ENCODE results near the gene PITX2.
A peak's percentile ranks its signal among the peaks of the same experiment; 100 is the strongest.

- no peak for TF ChIP-seq EZH2phosphoT487 (IDR thresholded peaks at IDR 0.05; ENCODE audit: borderline replicate concordance)
- TF ChIP-seq CTCF (IDR thresholded peaks at IDR 0.05 in 2 of 3, conservative IDR thresholded peaks at IDR 0.05 in 1 of 3; ENCODE audit: borderline replicate concordance in 1 of 3, insufficient read depth in 1 of 3, low read depth in 2 of 3, low read length in 2 of 3): peak; percentile 81 to 91 (median 86)
- TF ChIP-seq POLR2A (IDR thresholded peaks at IDR 0.05; ENCODE audit: borderline replicate concordance, extremely low read depth, insufficient read depth, insufficient read length): no peak
- TF ChIP-seq POLR2AphosphoS5 (IDR thresholded peaks at IDR 0.05; ENCODE audit: low read depth, low read length): no peak
- TF ChIP-seq RAD21 (IDR thresholded peaks at IDR 0.05; ENCODE audit: low read depth): peak; percentile 96
- TF ChIP-seq ZFX (IDR thresholded peaks at IDR 0.05): no peak
- TF ChIP-seq ATF3 (IDR thresholded peaks at IDR 0.05): no peak
- TF ChIP-seq EZH2 (IDR thresholded peaks at IDR 0.05): no peak
Measured at GRCh38 chr4:110631584-110632505, 9.0 kb upstream of the PITX2 start.

All from HCT116 (cell line).